HG03457 (cell line): Measurements from ENCODE around the gene RNF152.

ENCODE experiments used
- ATAC-seq: cut with Tn5 transposase; IDR thresholded peaks from one replicate; pipeline ENCODE4 v1.9.1; 2021; ENCODE audit warnings: moderate number of reproducible peaks; ENCODE audit not compliant: unreplicated experiment

Gene RNF152, protein sequence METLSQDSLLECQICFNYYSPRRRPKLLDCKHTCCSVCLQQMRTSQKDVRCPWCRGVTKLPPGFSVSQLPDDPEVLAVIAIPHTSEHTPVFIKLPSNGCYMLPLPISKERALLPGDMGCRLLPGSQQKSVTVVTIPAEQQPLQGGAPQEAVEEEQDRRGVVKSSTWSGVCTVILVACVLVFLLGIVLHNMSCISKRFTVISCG

DNA sequence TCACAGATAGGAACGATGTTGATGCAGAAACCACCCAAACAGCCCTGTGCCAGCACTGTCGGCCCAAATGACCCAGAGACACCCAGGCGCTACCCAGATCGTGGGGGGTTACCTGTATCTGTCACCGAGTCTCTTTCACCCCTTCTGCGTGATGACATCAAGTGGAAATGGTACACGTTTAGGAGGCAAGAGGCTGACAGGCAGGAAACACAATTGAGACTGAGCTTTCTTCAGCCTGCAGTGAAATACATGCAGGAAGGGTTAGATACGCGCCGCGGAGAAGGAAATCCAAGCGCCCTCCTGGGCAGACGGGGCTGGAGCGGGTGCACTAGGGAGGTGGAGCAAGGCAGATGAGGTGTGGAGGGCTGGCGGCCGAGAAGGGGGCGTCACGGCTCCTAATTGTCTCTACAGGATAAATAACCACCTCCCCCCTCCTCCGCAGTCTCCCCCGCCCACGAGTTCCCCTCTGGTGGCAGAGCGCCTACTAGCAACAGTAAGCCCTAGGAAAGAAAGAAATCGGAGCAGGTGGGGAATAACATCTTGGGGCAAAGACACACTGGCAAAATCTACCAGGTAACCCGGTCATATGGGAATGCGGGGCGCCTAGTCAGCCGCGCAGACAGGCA is at the start of gene RNF152:
Gene RNF152 (minus strand): TSS at position 325 of the 626 bp plus-strand sequence. CDS start 76,544 bp downstream, outside the sequence.
- ATAC-seq, result no peak

DNA sequence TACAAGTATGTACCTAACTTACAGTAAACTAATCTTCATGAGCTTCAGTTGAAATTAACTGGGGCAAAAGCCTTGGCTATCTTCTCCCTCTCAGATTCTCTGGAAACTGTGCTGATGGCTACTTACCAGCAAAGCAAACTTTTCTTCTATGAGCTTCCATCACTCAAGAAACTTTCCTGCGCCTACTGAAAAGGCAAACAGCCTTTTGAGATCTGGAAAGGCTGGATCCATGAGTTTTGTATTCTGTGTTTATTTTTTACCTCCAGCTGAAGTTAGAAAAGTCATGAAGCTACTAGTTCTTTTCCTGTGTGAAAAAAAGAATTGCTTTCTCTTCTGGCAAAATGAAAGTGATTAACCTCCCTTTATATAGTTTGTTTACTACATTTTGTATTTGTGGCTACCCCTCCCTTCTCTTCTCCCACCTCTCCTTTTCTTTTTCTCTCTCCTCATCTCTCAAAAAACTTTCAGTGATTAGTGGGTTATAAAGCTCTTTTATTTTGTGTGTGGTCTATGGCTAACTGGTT is 49.2 kb upstream of the RNF152 start:
- no peak for ATAC-seq

DNA sequence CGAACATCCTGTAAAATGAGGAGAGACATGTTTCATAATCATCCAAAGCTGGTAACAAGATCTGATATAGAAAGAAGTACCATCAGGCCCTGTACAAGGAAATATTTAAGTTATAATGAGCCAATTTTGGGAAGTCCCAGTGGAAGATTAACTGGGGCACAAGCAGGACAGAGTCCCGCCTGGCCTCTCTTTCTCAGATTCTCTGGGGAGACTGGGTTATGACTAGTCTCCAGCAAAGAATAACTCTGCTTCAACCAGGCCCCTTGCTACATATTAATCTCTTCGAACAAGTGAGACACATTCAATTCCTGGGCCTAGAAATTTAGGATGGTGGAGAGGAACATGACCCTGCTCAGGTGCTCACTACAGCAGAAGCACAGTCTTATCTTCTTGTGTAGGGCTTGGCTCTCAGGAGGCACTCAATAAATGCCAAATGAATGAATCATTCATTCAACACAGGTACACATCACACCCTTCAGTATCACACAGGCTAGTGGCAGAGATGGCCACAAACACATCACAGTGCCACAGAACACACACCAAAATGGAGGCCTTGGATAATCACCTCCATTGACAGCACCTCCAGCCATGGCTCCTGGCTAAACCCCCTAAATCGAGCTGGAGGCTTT is 46.4 kb upstream of the RNF152 start:
- no peak for ATAC-seq

DNA sequence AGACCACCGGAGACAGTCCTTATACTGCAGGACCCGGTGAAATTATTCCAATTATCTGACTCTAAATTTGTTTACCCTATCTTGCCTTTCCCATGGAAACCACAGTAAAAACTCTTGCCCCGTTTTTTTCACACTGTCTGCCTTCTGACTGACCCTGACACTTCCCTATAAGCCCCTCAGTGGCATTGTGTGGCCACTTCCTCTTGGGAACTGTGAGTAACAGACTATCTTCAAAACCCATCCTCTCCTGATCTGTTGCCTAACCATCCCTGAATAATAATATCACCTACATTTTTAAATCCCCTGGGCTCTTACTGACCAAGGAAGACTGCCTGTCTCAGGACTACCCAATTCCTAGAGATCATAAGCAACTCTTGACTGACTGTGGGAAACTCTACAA is 42.6 kb upstream of the RNF152 start:
- ATAC-seq, result no peak

DNA sequence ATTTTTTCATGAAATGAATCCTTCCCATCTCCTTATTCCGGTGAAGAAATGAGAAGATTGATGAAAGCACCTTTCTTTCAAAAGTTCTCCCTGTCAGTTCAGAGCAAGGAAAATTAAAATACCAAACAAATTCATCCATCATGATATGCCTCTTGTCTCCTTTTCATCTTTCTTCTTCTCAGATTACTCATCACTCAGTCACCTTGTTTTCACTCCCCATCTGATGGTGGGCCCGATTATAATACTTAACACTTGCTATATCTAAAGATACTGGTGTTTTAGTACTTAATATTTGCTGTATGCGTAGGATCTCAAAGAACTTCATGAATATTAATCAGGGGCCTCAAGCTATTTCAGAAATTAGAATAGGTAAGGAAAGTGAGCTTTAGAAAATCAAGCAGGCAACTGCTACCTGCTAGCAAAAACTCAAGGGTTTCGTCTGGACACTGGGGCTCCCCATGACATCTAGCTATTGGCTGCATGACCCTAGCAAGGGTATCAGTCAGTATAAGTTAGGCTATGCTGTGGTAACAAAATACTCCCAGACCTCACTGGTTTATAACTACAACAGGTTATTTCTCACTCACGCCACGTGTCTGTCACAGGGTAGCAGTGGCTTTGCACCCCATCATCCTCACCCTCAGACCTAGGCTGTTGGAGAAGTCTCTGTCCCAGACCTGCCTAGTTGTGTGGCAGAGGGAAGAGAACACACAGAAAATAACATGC is 39.0 kb upstream of the RNF152 start:
- ATAC-seq, result no peak

DNA sequence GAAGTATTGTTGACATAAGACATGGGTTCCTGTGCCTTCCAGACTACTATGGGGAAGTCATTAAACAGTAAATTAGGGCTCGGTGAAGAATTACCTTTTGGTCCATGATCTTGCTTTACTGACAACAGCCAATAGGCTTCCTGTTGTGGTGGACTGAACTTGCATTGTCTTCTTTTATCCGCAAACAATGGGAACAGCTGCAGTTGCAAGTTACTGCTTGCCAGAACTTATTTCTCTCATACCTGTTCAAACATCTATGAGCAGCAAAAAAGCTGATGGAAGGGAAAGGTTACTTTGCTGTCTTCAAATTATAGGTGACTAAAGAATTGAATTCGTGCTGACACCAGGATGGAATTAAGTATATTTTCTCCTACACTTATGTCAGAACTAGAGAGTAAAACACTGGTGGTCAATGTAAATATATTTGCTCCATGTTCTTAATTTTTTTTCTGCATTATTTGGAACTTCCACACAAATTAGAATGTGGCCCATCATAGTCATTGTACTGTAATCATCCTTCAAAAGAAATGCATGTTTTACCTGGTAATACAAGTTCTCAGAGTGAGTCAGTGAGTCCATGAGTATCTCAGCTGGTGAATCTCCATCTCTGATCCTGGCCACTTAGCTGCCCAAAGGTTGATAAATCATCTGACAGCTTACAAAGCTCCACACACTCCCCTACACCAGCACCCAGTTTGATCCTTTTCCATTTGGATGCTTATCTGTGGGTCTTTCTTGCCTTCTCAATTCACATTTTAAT is 37.3 kb upstream of the RNF152 start:
- no peak for ATAC-seq

DNA sequence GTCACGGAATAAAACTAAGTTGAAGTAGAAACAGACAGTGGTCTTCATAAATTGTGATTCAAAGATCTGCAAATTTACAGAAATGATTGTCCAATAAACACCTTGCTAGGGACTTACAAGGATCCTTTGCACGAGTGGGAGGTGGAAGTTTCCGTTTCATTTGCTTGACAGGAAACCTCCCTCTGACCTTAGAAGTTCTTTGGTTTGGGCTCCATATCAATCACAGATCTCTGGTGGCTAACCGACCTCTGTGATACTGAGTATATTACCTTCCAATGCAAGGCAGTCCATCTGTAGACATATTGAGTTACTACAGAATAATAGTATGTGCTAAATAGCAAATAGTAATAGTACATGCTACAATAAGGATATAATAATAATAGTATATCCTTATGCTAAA is 33.7 kb upstream of the RNF152 start:
- no peak for ATAC-seq

DNA sequence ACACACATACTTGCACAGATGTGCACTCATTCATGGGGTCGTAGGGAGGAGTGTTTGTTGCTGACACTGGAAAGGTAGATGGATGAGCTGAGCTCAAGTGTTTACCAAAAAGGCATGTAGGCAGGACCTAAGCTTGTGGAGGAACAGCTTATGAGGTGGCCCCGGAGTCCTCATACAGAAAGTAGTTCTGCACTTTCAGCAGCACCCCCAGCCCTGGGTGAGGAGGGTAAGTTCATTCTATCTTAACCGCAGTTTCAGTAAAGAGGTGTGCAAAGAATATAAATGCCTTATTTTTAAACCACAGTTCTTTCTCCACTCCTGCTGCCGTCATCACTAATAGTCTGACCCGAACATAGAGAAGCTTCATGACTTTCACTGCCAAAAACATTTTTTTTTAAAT is 31.7 kb upstream of the RNF152 start:
- ATAC-seq, result no peak

DNA sequence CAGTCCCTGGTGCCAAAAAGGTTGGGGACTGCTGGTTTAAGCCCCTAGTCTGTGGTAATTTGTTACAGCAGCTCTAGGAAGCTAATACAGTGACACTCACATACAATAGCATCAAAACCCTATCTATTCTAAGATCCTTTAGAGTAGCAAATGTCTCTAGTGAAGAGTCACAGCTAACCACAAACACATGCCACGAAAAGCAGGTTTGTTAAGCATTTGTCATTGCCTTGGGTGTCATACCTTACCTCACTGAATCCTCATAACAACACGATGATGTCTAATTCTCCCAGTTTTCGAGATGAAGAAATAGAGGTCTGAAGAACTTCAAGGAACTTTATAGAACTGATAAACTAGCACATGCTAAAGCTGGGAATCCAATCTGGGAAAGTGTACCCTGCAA is 29.6 kb upstream of the RNF152 start:
- no peak for ATAC-seq

DNA sequence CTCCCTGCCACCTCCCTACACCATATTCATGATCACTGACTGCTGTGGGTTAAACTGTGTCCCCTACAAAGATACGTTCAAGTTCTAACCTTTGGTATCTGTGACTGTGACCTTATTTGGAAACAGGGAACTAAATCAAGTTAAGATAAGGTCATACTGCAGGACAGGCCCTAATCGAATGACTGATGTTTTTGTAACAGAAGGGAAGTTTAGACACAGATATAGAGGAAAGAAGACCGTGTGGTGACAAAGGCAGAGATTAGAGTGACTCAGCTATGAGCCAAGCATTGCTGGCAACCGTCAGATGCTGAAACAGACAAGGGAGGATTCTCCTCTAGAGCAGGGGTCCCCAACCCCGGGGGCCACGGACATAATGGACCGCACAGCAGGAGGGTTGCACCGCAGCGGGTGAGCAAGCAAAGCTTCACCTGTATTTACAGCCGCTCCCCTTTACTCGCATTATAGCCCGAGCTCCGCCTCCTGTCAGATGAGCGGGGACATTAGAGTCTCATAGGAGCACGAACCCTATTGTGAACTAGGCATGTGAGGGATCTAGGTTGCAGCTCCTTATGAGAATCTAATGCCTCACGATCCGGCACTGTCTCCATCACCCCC is 28.9 kb upstream of the RNF152 start:
- ATAC-seq, result no peak

DNA sequence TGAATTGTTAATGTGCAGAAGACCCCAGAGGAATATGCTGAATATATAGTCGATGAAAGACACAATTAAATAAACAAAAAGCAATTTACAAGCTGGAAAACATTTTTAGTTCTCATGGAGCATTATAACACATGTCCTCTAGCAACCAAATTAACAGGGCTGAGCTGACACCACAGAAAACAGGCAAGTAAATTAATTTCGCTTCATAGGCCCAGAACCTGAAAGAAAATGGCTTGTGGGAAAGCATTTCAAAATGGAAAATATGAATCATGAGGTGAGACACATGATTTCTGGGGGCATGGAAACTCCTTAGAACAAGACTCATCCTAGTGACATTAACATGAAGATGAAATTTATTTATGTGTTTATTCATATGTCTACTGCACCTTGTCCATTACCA is 25.0 kb upstream of the RNF152 start:
- no peak for ATAC-seq

DNA sequence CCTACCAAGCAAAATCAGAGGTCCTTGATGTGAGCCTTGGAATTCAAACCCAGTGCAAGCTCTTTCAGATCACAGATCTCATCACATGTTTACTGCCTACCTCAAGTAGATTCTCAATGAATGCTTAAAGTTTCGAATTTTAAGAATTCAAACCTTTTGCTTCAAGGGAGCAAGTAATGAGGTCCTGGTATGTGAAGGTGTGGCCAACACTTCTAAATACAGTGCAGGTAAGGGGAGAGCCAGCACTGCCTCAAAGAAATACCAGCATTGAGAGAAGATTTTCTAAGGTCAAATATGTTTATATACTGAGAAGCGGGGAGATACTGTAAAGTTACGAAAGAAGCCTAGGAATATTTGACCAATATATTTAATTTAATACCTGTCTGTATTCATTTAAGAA is 19.7 kb upstream of the RNF152 start:
- ATAC-seq, result no peak

DNA sequence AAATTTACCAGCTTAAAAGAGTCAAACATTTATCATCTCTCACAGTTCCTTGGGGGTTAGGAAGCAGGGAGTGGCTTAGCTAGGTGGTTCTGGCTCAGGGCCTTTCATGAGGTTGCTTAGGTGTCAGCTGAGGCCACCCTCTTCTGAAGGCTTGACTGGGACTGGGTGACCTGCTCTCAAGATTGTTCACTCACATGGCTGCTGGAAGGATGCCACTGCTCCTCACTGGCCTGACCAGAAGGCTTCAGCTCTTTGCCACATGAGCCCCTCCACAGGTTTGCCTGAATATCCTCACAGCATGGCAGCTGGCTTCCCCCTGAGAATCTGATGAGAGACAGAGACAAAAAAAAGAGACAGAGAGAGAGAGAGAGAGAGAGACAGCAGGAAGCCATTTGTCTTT is 17.3 kb upstream of the RNF152 start:
- ATAC-seq, result no peak

DNA sequence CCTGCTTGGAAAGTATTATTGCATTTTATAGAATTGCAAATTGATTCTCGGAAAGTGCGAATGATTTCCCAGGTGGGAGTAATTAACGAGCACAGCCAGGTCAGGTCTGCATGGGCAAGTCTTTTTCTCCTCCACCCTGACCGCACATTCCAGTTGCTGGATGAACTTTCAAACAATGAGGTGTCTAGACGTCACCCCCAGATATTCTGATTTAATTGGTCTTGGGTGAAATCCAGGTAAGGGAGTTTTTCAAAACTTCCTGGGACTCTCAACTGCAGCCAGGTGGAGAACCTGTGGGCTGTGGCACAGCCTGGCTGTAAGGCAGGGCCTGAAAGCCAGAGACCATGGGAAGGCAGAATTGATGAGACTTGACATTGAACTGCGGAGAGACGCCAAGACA is 15.9 kb upstream of the RNF152 start:
- no peak for ATAC-seq

DNA sequence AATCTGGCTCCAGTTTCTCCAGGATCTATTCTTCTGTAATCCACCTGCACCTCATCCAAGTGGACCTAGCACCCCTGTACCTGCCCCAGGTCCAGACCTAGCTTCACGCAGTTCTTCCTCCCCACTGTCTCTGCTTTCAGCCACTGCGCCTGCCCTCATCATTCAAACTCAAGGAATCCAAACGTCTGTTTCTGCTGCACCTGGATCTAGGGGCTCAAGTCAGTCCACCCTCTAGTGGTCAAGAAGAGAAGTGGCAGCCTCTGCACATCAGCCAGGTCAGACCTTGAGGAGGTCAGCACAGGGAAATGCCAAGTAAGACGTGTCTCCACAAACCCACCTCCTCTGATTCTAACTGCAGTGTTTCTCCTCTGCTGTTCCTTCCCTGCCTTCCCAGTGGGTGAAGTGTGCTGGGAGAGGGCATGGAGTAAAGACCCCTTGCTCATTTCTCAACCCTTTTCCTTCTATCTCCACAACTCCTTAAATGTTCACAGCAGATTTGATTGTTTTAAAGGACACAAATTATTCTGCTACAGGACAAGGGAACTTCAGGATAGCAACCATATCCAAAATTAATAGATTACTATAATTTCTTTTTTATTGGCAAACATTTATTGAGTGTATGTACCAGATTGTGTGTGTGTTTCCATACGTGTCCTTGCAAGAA is 8.6 kb upstream of the RNF152 start:
- peak; percentile 76 for ATAC-seq

DNA sequence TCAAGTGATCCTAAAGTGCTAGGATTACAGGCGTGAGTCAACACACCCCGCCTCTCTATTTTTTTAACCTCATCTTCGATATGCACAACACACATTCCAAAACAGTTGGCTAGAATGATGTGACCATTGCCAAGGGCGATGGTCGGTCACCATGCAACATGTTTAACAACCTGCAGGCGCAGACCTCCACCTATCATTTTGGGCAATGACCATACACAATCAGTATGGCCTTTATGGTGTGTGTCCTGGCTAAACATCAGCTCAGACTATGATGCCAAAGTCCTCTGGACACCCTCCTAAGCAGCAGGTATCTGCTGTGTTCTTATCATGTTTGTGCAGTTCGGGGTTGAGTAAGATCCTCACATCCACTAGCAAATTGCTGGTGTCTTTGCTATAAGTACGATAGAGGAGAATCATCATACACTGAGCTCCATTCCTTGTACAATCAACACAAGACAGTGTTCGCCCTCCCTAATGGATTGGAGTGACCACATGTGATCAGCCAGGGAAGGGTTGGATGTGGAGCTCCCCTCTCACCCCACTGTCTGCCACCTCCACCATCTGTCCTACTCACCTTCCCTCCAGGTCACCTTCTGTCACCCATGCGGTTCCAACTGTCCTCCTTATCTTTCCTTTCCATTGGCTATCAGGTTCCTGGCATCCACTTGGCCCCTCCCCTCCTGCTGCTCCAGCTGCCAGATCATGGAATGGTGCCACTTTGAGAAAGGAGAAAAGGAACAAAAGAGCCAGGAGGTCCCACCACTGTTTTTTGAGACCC is 7.9 kb upstream of the RNF152 start:
- no peak for ATAC-seq

DNA sequence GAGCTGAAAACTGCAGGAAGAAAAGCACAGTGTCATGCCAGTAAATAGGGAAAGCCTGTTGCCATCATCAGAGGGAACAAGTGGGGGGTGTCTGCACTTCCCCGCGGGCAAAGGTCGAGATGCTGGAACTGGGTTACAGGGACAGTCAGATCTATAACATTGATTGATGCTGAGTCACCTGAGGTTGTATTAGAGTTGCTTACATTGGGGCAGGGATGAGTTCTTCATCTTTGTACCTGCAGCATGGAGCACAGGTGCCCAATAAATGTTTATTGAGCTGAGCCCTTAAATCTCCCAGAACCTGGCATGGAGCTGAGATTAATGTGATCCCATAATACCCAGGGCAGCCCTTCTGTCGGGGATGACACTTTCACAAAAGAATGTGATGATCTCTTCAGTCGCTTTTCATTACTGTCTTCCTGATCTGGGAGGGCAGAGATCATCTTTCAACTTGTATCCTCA is 5.9 kb upstream of the RNF152 start:
- no peak for ATAC-seq

DNA sequence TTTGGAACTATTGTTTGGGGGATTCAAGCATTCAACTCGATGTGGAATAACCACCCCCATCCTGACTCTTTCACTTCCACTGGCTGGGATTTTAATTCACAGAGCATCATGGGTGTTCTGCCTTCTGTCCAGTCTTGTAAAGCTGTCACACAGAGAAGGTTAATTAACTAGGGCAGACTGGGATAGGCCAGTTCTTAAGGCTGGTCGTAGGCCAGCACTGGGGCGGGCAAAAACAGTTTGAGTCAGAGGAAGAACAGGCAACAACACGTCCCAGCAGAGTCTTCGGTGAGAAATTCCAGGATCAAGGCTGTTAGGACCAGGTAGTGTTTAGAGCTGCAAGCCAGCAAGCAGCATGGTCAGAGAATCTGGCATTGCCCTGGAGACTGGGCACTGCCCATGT is 4.0 kb upstream of the RNF152 start:
- ATAC-seq, result no peak

DNA sequence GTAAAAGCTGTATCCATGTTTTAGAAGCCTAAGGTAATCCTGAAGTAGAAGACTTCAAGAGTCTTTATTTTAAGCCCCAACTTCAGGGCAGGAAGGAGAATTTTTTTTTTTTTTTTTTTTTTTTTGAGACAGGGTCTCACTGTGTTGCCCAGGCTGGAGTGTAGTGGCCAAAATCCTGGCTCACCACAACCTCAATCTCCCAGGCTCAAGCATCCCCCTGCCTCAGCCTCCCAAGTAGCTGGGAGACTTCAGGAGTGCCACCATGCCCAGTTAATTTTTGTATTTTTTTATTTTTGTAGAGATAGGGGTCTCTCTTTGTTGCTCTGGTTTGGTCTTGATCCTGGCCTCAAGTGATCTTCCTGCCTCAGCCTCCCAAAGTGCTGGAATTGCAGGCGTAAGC is 3.3 kb upstream of the RNF152 start:
- ATAC-seq, result no peak
